IMR-90 (cell line): ENCODE data around the gene STX1B. TPM values are rescaled to one million over a fixed set of nuclear protein-coding genes. Genes with fewer than 3 reads are reported as not detected.

ENCODE experiments used
- ATAC-seq: fragments of 200-7000 bp; cut with Tn5 transposase; 2 replicates; pipeline ENCODE4 v1.9.1; 2020; ENCODE audit warnings: low read depth, mild to moderate bottlenecking, moderate library complexity
- BruUV-seq: library from RNA; stranded (reverse); fragments of 400-500 nt; replicated peaks from 2 replicates; lab custom pipeline; 2021; lab: Mats Ljungman, UMichigan
- CTCF ChIA-PET: fragments of 300-600 bp; formaldehyde crosslinking; extraction: SDS; loops from one replicate; lab custom pipeline; 2021; ENCODE audit warnings: antibody characterized with exemption; lab: Yijun Ruan, JAX
- POLR2A ChIA-PET: fragments of 300-600 bp; sonication (Branson Sonifier 250); formaldehyde crosslinking; loops from one replicate; lab custom pipeline; 2022; ENCODE audit warnings: antibody characterized with exemption; ENCODE audit not compliant: unreplicated experiment; lab: Charles Lee
- DNase-seq: peaks from one replicate; pipeline ENCODE4 v3.0.0; 2013
- H2AFZ ChIP-seq: replicated peaks from 2 replicates; pipeline ENCODE3; 2013; ENCODE audit warnings: low read length, mild to moderate bottlenecking; ENCODE audit not compliant: poor library complexity
- H2AK5ac ChIP-seq: 2 replicates; pipeline ENCODE4 v1.6.1; 2013; ENCODE audit warnings: low read depth, low read length, inconsistent platforms
- H2AK9ac ChIP-seq: replicated peaks from 2 replicates; pipeline ENCODE3; 2013; ENCODE audit warnings: mild to moderate bottlenecking, low read depth, low read length, moderate library complexity; ENCODE audit not compliant: poor library complexity
- H2BK120ac ChIP-seq: 2 replicates; pipeline ENCODE4 v1.6.1; 2013; ENCODE audit warnings: low read depth, low read length, inconsistent platforms
- H2BK15ac ChIP-seq: 3 replicates; pipeline ENCODE4 v1.6.1; 2013; ENCODE audit warnings: low read depth, low read length, inconsistent platforms
- H2BK20ac ChIP-seq: 2 replicates; pipeline ENCODE4 v1.6.1; 2013; ENCODE audit warnings: low read depth, mild to moderate bottlenecking, inconsistent platforms, low read length, moderate library complexity
- H2BK5ac ChIP-seq: 2 replicates; pipeline ENCODE4 v1.6.1; 2013; ENCODE audit warnings: mild to moderate bottlenecking, low read depth, low read length, inconsistent platforms; ENCODE audit not compliant: poor library complexity, severe bottlenecking
- H3K14ac ChIP-seq: replicated peaks from 2 replicates; pipeline ENCODE4 v1.6.1; 2013; ENCODE audit warnings: low read depth, low read length, inconsistent platforms
- H3K18ac ChIP-seq: 2 replicates; pipeline ENCODE4 v1.6.1; 2013; ENCODE audit warnings: low read depth, low read length, control low read depth
- H3K23ac ChIP-seq: 2 replicates; pipeline ENCODE4 v1.6.1; 2013; ENCODE audit warnings: low read depth, low read length, inconsistent platforms
- H3K27ac ChIP-seq: 2 replicates; pipeline ENCODE4 v1.5.1; 2013; ENCODE audit warnings: mild to moderate bottlenecking, control low read depth, low read length; ENCODE audit not compliant: insufficient read depth
- H3K27me3 ChIP-seq: 2 replicates; pipeline ENCODE4 v1.6.1; 2013; ENCODE audit warnings: low read length; ENCODE audit not compliant: control insufficient read depth, insufficient read depth
- H3K36me3 ChIP-seq: 2 replicates; pipeline ENCODE4 v1.6.1; 2013; ENCODE audit warnings: low read length, mixed read lengths; ENCODE audit not compliant: control insufficient read depth, insufficient read depth
- H3K4ac ChIP-seq: 2 replicates; pipeline ENCODE4 v1.6.1; 2013; ENCODE audit warnings: low read depth, low read length, inconsistent platforms
- H3K4me1 ChIP-seq: 2 replicates; pipeline ENCODE4 v1.6.1; 2013; ENCODE audit warnings: low read length, mixed read lengths; ENCODE audit not compliant: control insufficient read depth, insufficient read depth
- H3K4me2 ChIP-seq: 2 replicates; pipeline ENCODE4 v1.6.1; 2013; ENCODE audit warnings: low read depth, mild to moderate bottlenecking, control low read depth, low read length, moderate library complexity
- H3K4me3 ChIP-seq: 2 replicates; pipeline ENCODE4 v1.5.1; 2013; ENCODE audit warnings: low read depth, mild to moderate bottlenecking, control low read depth, low read length, moderate library complexity; ENCODE audit not compliant: insufficient read depth
- H3K56ac ChIP-seq: 2 replicates; pipeline ENCODE4 v1.6.1; 2013; ENCODE audit warnings: low read length, inconsistent platforms; ENCODE audit not compliant: insufficient read depth; ENCODE audit errors: extremely low read depth
- H3K79me1 ChIP-seq, 2 experiments: 2 replicates each; pipeline ENCODE4 v1.6.1; 2013; ENCODE audit warnings: low read length in 2 of 2, inconsistent platforms in 1 of 2, low read depth in 1 of 2
- H3K9ac ChIP-seq: 2 replicates; pipeline ENCODE4 v1.6.1; 2013; ENCODE audit warnings: low read depth, low read length, control low read depth
- H3K9me1 ChIP-seq: 2 replicates; pipeline ENCODE4 v1.6.1; 2013; ENCODE audit warnings: low read length, inconsistent platforms; ENCODE audit not compliant: insufficient read depth
- H3K9me3 ChIP-seq: 2 replicates; pipeline ENCODE4 v1.6.1; 2013; ENCODE audit warnings: low read length; ENCODE audit not compliant: control insufficient read depth, insufficient read depth
- H4K20me1 ChIP-seq: 2 replicates; pipeline ENCODE4 v1.6.1; 2013; ENCODE audit warnings: low read length, inconsistent platforms; ENCODE audit not compliant: insufficient read depth
- H4K5ac ChIP-seq: 2 replicates; pipeline ENCODE4 v1.6.1; 2013; ENCODE audit warnings: mild to moderate bottlenecking, low read depth, low read length, control low read depth
- H4K8ac ChIP-seq, 2 experiments: 2 replicates each; pipeline ENCODE4 v1.6.1; 2013; ENCODE audit warnings: low read depth in 2 of 2, low read length in 2 of 2, control low read depth in 1 of 2, inconsistent platforms in 1 of 2
- H4K91ac ChIP-seq: 2 replicates; pipeline ENCODE4 v1.6.1; 2013; ENCODE audit warnings: low read depth, low read length, inconsistent platforms; ENCODE audit not compliant: insufficient read depth
- BHLHE40 ChIP-seq: fragments of 150-350 bp; IDR thresholded peaks from 2 replicates; pipeline ENCODE4 v1.6.1; 2016; ENCODE audit warnings: mild to moderate bottlenecking, low read depth, low read length
- CEBPB ChIP-seq: IDR thresholded peaks from 2 replicates; pipeline ENCODE4 v1.6.1; 2012; ENCODE audit warnings: low read depth, low read length, improper control_type of control experiment
- CHD1 ChIP-seq: IDR thresholded peaks from 2 replicates; pipeline ENCODE4 v1.6.1; 2012; ENCODE audit warnings: low read depth, low read length, improper control_type of control experiment
- FOS ChIP-seq: fragments of 150-350 bp; IDR thresholded peaks from 2 replicates; pipeline ENCODE4 v1.6.1; 2016; ENCODE audit warnings: low read depth, low read length
- MAFK ChIP-seq: IDR thresholded peaks from 2 replicates; pipeline ENCODE4 v1.6.1; 2012; ENCODE audit warnings: low read depth, low read length, improper control_type of control experiment
- MAZ ChIP-seq: IDR thresholded peaks from 2 replicates; pipeline ENCODE4 v1.6.1; 2012; ENCODE audit warnings: low read depth, mild to moderate bottlenecking, low read length, improper control_type of control experiment, moderate library complexity, borderline replicate concordance
- MXI1 ChIP-seq: IDR thresholded peaks from 2 replicates; pipeline ENCODE4 v1.6.1; 2012; ENCODE audit warnings: low read depth, mild to moderate bottlenecking, low read length, moderate library complexity, borderline replicate concordance
- NFE2L2 ChIP-seq: fragments of 150-350 bp; IDR thresholded peaks from 2 replicates; pipeline ENCODE4 v1.6.1; 2016; ENCODE audit warnings: low read depth, mild to moderate bottlenecking, low read length
- POLR2A ChIP-seq: IDR thresholded peaks from 2 replicates; pipeline ENCODE4 v1.6.1; 2012; ENCODE audit warnings: mild to moderate bottlenecking, low read depth, low read length
- RAD21 ChIP-seq: IDR thresholded peaks from 2 replicates; pipeline ENCODE4 v1.6.1; 2012; ENCODE audit warnings: low read length, improper control_type of control experiment
- RCOR1 ChIP-seq: IDR thresholded peaks from 2 replicates; pipeline ENCODE4 v1.6.1; 2012; ENCODE audit warnings: mild to moderate bottlenecking, low read length, improper control_type of control experiment; ENCODE audit not compliant: insufficient replicate concordance
- RFX5 ChIP-seq: IDR thresholded peaks from 2 replicates; pipeline ENCODE4 v1.8.0; 2012; ENCODE audit warnings: low read depth, mild to moderate bottlenecking, low read length, moderate library complexity
- SMC3 ChIP-seq: fragments of 150-350 bp; IDR thresholded peaks from 2 replicates; pipeline ENCODE4 v1.6.1; 2016; ENCODE audit warnings: low read depth, mild to moderate bottlenecking, antibody characterized with exemption, low read length, moderate library complexity
- WGBS, 2 experiments: methylation state at CpG; one replicate each; pipeline versions ENCODE4 v1.1.5 to v1.1.7; 2013; ENCODE audit warnings: missing lambda C conversion rate in 2 of 2; ENCODE audit not compliant: insufficient read length in 1 of 2; ENCODE audit errors: extremely low coverage in 2 of 2; 5-methylcytosine and 5-hydroxymethylcytosine counted together
- dilution Hi-C: fragments of 300-500 bp; cut with HindIII; formaldehyde crosslinking; loops from one replicate; pipeline ENCODE4 v1.14.3; 2018; ENCODE audit warnings: low sequenced_read_pairs; ENCODE audit not compliant: unreplicated experiment
- in situ Hi-C: fragments of 300-500 bp; cut with MboI; formaldehyde crosslinking; loops from 3 replicates; pipeline ENCODE4 v1.14.3; 2019; ENCODE audit warnings: low sequenced_read_pairs, inconsistent platforms, mixed read lengths
- intact Hi-C: fragments of 100-400 bp; cut with micrococcal nuclease; formaldehyde crosslinking; loops from 2 replicates; pipeline ENCODE4 v1.10.0; 2022
- polyA plus RNA-seq, 3 experiments: library from polyadenylated mRNA; depleted of rRNA; stranded (reverse); fragments of >200 nt; gene quantifications; 2 replicates each; pipeline ENCODE4 v1.2.3, GENCODE V29; 2012; ENCODE audit warnings: low replicate concordance in 1 of 3
- total RNA-seq: library from RNA; depleted of rRNA; stranded (reverse); fragments of >200 nt; gene quantifications from 2 replicates; pipeline ENCODE4 v1.2.3, GENCODE V29; 2012
- TF ChIP-seq, protein P1 (sequence below): fragments of 150-350 bp; IDR thresholded peaks from 2 replicates; pipeline ENCODE4 v1.6.1; 2017; ENCODE audit warnings: mild to moderate bottlenecking, antibody characterized with exemption, low read length, low read depth
- TF ChIP-seq, protein P2 (sequence below): fragments of 150-350 bp; IDR thresholded peaks from 2 replicates; pipeline ENCODE4 v1.6.1; 2016; ENCODE audit warnings: low read depth, mild to moderate bottlenecking, low read length, moderate library complexity, borderline replicate concordance

The STX1B gene
- total and polyA plus RNA-seq, 2 of the 4 experiments (the other 2 are of a cell fraction) = 3.9 to 14.9 TPM

DNA sequence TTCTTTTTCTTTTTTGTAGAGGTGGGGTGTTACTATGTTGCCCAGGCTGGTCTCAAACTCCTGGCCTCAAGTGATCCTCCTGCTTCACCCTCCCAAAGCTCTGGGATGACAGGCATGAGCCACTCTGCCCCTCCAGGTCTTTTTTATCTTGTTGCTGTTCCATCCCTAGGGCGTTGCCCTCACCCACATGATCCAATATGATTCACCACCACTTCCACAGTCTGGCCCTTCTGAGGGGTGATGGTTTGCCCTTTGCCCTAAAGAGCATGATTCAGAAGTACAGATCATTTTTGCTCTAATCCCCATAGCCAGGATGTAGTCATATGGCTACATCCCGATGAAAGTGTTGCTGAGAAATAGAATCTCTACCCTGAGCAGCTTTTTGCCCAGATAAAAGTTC, 41.7 kb upstream of the STX1B start:
- Histone ChIP-seq H3K4ac (peak overlapping the region; percentile 81), H3K23ac (peak overlapping the region; percentile 88; the same call in 1 of the 2 replicates), H3K4me2 (peak overlapping the region; percentile 35; the same call in 1 of the 2 replicates), H3K27ac (peak overlapping the region; percentile 54), H2BK5ac (peak overlapping the region; percentile 84), H3K4me1 (peaks cover 2% of the 10 kb centered on the region; the same call in 1 of the 2 replicates), H4K20me1 (no peaks in the 10 kb centered on the region; the same call in 1 of the 2 replicates), H2BK120ac (peak overlapping the region; percentile 88), H2BK20ac (peak overlapping the region; percentile 81; the same call in 1 of the 2 replicates), H4K8ac (peak overlapping the region; percentile 26 to 95; a peak in 3 of 4 replicates), H2BK15ac (peak overlapping the region; percentile 18; the same call in 1 of the 3 replicates), H2AK5ac (peak overlapping the region; percentile 25; the same call in 1 of the 2 replicates), H4K91ac (peak overlapping the region; percentile 75; the same call in 1 of the 2 replicates), H2AFZ (peak overlapping the region; percentile 69), H4K5ac (peak overlapping the region; percentile 54; the same call in 1 of the 2 replicates), H3K79me1 (peaks cover 0 to 6% of the 10 kb centered on the region in 2 experiments; a peak in 2 of 4 replicates), H3K27me3 (no peaks in the 10 kb centered on the region), H3K36me3 (no peaks in the 10 kb centered on the region), H3K9ac (no peak overlapping the region), H2AK9ac (peak overlapping the region; percentile 43), H3K56ac (0 out of 2 replicates have a peak overlapping the region, but pooled peaks have one; percentile 13), H3K18ac (peak overlapping the region; percentile 65), H3K9me3 (no peaks in the 10 kb centered on the region), H3K9me1 (peaks cover 7% of the 10 kb centered on the region), H3K4me3 (no peak overlapping the region), H3K14ac (peak overlapping the region; percentile 84)
- POLR2A ChIA-PET = no interaction called here
- ATAC-seq = peak; percentile 98
- intact Hi-C loops (no loop called here), dilution Hi-C loops (no loop called here), in situ Hi-C loops (no loop called here)
- peak; percentile 97 for DNase-seq
- no CpG with 5 or more reads among the region's 2 CpGs for WGBS, 2 experiments
- CTCF ChIA-PET = interaction anchor here (0.6 kb wide), 2 partner anchors 11 to 25 kb away, joined by 3 to 4 read pairs; no protein-coding TSS in a partner anchor
- BruUV-seq = no TSS peak
- TF ChIP-seq BHLHE40 (0 out of 2 replicates have a peak, but pooled peaks have one; percentile 18), CEBPB (no peak), POLR2A (peak; percentile 31; the same call in 1 of the 2 replicates), RFX5 (no peak), CHD1 (no peak), FOS (peak; percentile 88), SMC3 (no peak), RCOR1 (peak; percentile 29), NFE2L2 (no peak), RAD21 (no peak; the same call in 1 of the 2 replicates), MAFK (no peak), MXI1 (no peak), MAZ (peak; percentile 28; the same call in 1 of the 2 replicates)
- TF ChIP-seq, protein P1, sequence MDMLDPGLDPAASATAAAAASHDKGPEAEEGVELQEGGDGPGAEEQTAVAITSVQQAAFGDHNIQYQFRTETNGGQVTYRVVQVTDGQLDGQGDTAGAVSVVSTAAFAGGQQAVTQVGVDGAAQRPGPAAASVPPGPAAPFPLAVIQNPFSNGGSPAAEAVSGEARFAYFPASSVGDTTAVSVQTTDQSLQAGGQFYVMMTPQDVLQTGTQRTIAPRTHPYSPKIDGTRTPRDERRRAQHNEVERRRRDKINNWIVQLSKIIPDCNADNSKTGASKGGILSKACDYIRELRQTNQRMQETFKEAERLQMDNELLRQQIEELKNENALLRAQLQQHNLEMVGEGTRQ = peak; percentile 84
- TF ChIP-seq, protein P2, sequence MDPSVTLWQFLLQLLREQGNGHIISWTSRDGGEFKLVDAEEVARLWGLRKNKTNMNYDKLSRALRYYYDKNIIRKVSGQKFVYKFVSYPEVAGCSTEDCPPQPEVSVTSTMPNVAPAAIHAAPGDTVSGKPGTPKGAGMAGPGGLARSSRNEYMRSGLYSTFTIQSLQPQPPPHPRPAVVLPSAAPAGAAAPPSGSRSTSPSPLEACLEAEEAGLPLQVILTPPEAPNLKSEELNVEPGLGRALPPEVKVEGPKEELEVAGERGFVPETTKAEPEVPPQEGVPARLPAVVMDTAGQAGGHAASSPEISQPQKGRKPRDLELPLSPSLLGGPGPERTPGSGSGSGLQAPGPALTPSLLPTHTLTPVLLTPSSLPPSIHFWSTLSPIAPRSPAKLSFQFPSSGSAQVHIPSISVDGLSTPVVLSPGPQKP = no peak
